Measurements from ENCODE around the gene MMRN2.

The MMRN2 gene

GRCh38 chr10:86968994-86969355, 11.6 kb upstream of the MMRN2 start:
- DNase-seq: no peak

- DNase-seq: no peak
These were observed 11.0 kb upstream of the MMRN2 start, which contains the start of gene ADIRF for GRCh38 chr10:86968271-86968993. TSS of gene ADIRF (plus strand) at chr10:86968482. CDS start at chr10:86968545, 63 bp downstream.

- no peak for DNase-seq
These were observed 10.1 kb upstream of the MMRN2 start for GRCh38 chr10:86967481-86967941.

GRCh38 chr10:86965986-86966654, 8.7 kb upstream of the MMRN2 start:
- peak; percentile 48 for DNase-seq

GRCh38 chr10:86964847-86965190, 7.4 kb upstream of the MMRN2 start:
- no peak for DNase-seq

- DNase-seq: no peak
These were observed 6.8 kb upstream of the MMRN2 start for GRCh38 chr10:86964061-86964846.

GRCh38 chr10:86963341-86963919, 6.0 kb upstream of the MMRN2 start:
- DNase-seq: no peak

- no peak for DNase-seq
These were observed 5.5 kb upstream of the MMRN2 start for GRCh38 chr10:86962981-86963310.

GRCh38 chr10:86962136-86962980, 4.9 kb upstream of the MMRN2 start:
- no peak for DNase-seq

GRCh38 chr10:86961481-86962091, 4.2 kb upstream of the MMRN2 start:
- DNase-seq: no peak

GRCh38 chr10:86960863-86961434, 3.5 kb upstream of the MMRN2 start:
- DNase-seq: no peak

GRCh38 chr10:86960003-86960862, 2.8 kb upstream of the MMRN2 start:
- peak; percentile 57 for DNase-seq

GRCh38 chr10:86959737-86960002, 2.3 kb upstream of the MMRN2 start:
- no peak for DNase-seq

GRCh38 chr10:86958901-86959736, 1.7 kb upstream of the MMRN2 start:
- DNase-seq: no peak

- no peak for DNase-seq
These were observed 893 bp upstream of the MMRN2 start, which contains the start of gene SNCG for GRCh38 chr10:86958116-86958900. TSS of gene SNCG (plus strand) at chr10:86958599. CDS start at chr10:86958698, 99 bp downstream.

GRCh38 chr10:86956848-86957448, 467 bp downstream of the MMRN2 start:
- DNase-seq: no peak

GRCh38 chr10:86956195-86956847, 1.1 kb downstream of the MMRN2 start:
- no peak for DNase-seq
